C4-2B (cell line): ENCODE measurements around the gene NECTIN4.

Experiments
- H3K27ac ChIP-seq: fragments of 450-650 bp; 2 replicates; pipeline ENCODE4 v1.5.1; 2017
- ZFX ChIP-seq: fragments of 450-650 bp; IDR thresholded peaks from 2 replicates; pipeline ENCODE4 v1.6.1; 2017
- TF ChIP-seq, protein P1 (sequence below): fragments of 450-650 bp; conservative IDR thresholded peaks from 2 replicates; pipeline ENCODE4 v1.5.1; 2017; ENCODE audit warnings: mild to moderate bottlenecking

NECTIN4 gene

DNA sequence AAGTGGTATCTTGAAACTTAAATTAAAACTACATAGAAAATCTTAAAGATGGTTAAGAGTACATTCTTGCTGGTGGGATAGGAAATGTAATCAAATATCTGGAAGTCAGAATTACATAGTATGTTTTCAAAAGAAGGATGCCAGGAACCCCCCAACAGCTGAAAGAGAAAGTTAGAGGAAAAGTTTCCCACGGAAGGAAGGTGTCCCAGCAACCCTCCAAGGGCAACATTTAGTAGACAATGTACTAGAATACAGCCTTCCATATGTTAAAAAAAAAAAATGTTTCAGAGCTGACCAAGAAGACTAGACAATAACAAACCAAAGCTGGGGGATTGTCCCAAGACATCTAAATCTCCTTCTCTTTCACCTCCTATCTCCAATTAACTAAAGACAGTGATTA lies 40.9 kb upstream of the NECTIN4 start:
- no peak for TF ChIP-seq ZFX
- no peak overlapping the region for H3K27ac ChIP-seq

DNA sequence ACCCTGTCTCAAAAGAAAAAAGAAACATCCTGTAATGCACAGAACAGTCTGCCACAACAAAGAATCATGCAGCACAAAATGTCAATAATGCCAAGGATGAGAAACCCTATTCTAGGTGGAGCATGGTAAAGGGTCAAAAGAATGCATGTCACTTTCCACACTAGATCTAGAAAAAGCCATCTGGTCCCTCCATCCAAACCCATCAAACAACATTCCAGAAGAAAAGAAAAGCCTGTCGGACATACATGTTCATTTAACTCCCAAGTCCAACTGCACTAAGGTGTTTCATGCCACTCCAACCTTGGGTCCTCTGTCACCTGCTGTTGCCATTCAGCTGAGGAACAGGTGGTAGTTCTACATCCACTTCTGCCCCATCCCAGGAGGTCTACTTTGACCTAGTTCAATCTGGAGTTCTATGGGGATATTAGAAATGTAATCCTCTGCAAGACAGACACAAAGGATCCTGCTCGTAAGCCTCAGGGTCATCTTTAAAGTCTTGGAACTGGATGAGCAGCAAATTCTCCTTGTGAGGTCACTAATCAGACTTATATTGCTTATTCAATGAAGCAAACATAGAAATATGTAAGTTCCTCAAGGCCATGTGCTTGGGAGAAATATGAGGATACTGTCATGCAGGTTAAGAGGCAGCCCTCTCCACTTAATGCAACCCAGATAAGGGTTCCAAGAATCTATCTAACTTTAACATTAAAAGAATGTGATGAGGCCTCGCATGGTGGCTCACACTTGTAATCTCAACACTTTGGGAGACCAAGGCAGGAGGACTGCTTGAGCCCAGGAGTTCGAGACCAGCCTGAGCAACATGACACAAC lies 39.4 kb upstream of the NECTIN4 start:
- no peak overlapping the region for H3K27ac ChIP-seq

DNA sequence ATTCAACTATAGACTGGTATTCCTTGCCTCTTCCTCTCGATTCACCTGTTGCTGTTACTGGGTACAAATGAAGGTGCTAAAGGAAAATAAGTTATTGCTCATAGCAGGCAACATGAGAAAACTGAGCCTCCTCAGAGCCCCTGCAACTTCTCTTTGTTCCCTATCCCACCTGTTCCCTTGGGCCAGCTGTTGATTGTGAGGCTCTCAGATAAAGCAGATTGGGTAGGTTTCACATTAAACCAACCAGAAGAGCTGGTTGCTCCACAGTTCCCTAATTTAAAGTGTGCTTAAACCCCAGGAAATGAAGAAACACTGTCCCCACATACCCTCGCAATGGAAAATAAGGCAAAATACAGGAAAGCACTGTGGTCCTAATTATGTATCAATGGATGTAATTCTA lies 38.3 kb upstream of the NECTIN4 start:
- no peak for TF ChIP-seq ZFX
- TF ChIP-seq, protein P1, sequence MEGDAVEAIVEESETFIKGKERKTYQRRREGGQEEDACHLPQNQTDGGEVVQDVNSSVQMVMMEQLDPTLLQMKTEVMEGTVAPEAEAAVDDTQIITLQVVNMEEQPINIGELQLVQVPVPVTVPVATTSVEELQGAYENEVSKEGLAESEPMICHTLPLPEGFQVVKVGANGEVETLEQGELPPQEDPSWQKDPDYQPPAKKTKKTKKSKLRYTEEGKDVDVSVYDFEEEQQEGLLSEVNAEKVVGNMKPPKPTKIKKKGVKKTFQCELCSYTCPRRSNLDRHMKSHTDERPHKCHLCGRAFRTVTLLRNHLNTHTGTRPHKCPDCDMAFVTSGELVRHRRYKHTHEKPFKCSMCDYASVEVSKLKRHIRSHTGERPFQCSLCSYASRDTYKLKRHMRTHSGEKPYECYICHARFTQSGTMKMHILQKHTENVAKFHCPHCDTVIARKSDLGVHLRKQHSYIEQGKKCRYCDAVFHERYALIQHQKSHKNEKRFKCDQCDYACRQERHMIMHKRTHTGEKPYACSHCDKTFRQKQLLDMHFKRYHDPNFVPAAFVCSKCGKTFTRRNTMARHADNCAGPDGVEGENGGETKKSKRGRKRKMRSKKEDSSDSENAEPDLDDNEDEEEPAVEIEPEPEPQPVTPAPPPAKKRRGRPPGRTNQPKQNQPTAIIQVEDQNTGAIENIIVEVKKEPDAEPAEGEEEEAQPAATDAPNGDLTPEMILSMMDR, result no peak
- no peak overlapping the region for H3K27ac ChIP-seq

More for the DNA sequence above, 39.4 kb upstream of the NECTIN4 start:
- TF ChIP-seq ZFX, result no peak
- TF ChIP-seq, protein P1, result no peak

DNA sequence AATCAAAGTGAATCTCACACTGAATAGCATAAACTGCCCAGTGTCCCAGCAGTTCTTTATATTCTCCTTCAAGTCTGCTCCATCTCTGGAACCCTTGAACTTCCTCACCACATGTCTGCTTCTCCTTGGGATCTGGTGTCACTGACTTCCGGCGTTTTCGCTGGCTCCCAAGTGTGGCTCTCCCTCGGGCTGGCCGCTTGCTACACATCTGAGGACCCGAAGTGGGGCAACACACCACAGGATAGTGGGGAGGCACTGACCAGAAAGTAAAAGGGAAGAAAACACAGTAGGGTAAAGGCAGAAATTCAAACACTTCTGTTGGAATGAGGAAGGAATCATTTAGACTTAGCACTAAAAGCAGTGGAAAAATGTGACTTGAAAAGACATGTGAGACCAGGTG lies 33.6 kb upstream of the NECTIN4 start:
- H3K27ac ChIP-seq, result no peak overlapping the region

DNA sequence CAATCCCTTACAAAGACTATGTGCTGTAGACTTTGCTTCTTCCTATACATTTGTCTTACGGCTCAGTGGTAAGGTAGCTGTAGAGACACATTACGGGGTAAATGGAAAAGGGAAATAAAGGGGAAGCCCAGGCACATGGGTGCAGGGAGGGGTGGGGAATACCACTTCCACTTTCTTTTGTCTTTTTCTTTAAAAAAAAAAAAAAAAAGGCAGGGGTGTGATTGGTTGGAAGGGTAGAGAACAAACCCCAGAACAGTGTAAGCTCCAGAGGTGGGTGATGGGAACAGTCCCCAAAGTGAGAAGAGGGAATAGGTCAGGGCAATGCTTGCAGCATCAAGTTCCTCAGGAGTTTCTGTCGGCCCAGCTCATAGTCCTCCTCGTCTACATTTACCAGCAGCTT lies 32.5 kb upstream of the NECTIN4 start:
- TF ChIP-seq ZFX, result no peak
- TF ChIP-seq, protein P1, result no peak
- no peak overlapping the region for H3K27ac ChIP-seq

More for the DNA sequence above, 33.6 kb upstream of the NECTIN4 start:
- TF ChIP-seq, protein P1, result no peak
- TF ChIP-seq ZFX, result no peak

DNA sequence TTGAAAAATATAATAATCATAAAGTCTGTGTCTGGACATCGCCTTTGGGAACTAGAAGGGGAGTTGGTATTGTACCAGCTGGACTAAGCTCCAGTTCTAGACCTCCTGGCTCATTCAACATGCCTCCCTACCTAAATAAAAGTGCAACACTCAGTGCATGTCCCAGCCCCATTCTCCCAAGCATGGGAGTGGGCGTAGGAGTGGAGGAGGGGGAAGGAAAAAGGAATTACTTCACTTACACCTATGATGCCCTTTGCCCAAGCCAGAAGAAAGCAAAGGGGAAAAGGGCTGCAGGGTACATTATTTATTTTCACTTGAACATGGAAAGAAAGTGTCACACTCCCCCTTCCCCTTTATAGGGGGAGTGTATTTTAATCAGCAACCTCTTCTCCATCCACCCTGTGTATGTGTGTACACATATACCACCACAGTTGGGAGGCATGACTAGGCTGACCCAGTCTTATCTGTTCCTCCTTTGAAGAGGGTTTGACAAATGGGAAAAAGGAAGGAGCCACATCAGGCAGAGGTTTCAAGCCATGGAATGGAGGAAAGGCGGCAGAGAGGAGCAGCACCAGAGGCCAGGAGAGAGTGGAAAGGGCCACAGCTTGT lies 31.8 kb upstream of the NECTIN4 start:
- TF ChIP-seq ZFX, result no peak
- TF ChIP-seq, protein P1, result no peak
- no peak overlapping the region for H3K27ac ChIP-seq

DNA sequence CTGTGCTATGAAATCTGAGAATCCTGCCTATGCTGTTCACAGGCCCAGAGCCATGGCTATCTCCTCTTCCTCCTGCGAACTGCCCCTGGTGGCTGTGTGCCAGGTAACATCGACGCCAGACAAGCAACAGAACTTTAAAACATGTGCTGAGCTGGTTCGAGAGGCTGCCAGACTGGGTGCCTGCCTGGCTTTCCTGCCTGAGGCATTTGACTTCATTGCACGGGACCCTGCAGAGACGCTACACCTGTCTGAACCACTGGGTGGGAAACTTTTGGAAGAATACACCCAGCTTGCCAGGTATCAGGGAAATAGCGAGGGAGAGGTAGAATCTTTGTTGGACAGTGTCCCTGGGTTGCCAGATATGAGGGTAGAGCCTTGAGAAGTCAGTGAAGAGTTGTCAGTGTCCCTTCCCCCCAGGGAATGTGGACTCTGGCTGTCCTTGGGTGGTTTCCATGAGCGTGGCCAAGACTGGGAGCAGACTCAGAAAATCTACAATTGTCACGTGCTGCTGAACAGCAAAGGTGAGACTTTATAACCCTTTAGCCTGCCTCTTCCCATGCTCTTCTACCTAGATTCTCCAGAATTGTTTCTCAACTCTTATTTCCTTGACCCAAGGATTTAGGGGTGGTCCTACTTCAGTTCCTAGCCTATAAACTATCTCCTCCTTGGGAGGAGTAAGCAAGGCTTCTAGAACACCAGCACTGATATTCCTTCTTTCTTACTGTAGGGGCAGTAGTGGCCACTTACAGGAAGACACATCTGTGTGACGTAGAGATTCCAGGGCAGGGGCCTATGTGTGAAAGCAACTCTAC lies 29.9 kb upstream of the NECTIN4 start:
- no peak for TF ChIP-seq ZFX
- TF ChIP-seq, protein P1, result peak; percentile 64
- H3K27ac ChIP-seq, result peak overlapping the region; percentile 92
